GM12864 (cell line): Measurements from ENCODE around the gene PDCD1LG2.
"Not testable (repeated sequence)": the region's sequence is repeated elsewhere in the genome, so short reads cannot be mapped to it uniquely, and the experiment has no call there.

ENCODE experiments used
- DNase-seq: peaks from one replicate; pipeline ENCODE4 v3.0.0-alpha.2; 2011; ENCODE audit warnings: low read depth
- H3K4me3 ChIP-seq: 2 replicates; pipeline ENCODE4 v1.5.1; 2011; ENCODE audit warnings: mild to moderate bottlenecking, low read depth, low read length, control low read depth
- CTCF ChIP-seq: IDR thresholded peaks from 2 replicates; pipeline ENCODE4 v1.5.1; 2011; ENCODE audit warnings: low read depth, mild to moderate bottlenecking, moderate library complexity, low read length, control low read depth, inconsistent platforms; ENCODE audit errors: missing control alignments

Gene PDCD1LG2

GRCh38 chr9:5510360-5510931 is at the start of gene PDCD1LG2:
TSS of gene PDCD1LG2 (plus strand) at chr9:5510531. CDS start at chr9:5522547, 12,016 bp downstream.
- TF ChIP-seq CTCF: no peak
- DNase-seq: no peak
- H3K4me3 ChIP-seq: peak within 1 kb of the TSS; percentile 46

GRCh38 chr9:5464831-5465330 is 45.5 kb upstream of the PDCD1LG2 start:
- DNase-seq, H3K4me3 ChIP-seq: not testable (repeated sequence)

GRCh38 chr9:5466005-5466404 is 44.3 kb upstream of the PDCD1LG2 start:
- no peak for DNase-seq
- no peak for TF ChIP-seq CTCF
- no peak overlapping the region for H3K4me3 ChIP-seq

- DNase-seq: no peak
- no peak for TF ChIP-seq CTCF
- H3K4me3 ChIP-seq: no peak overlapping the region
Observed at GRCh38 chr9:5466766-5467165, 43.6 kb upstream of the PDCD1LG2 start.

GRCh38 chr9:5468850-5469249 is 41.5 kb upstream of the PDCD1LG2 start:
- DNase-seq: no peak
- TF ChIP-seq CTCF: no peak
- H3K4me3 ChIP-seq: no peak overlapping the region

- no peak for DNase-seq
- no peak overlapping the region for H3K4me3 ChIP-seq
- no peak for TF ChIP-seq CTCF
Observed at GRCh38 chr9:5470122-5470521, 40.2 kb upstream of the PDCD1LG2 start.

- no peak for DNase-seq
- H3K4me3 ChIP-seq: no peak overlapping the region
- TF ChIP-seq CTCF: no peak
Observed at GRCh38 chr9:5470816-5471215, 39.5 kb upstream of the PDCD1LG2 start.

- H3K4me3 ChIP-seq, DNase-seq: not testable (repeated sequence)
Observed at GRCh38 chr9:5475611-5476010, 34.7 kb upstream of the PDCD1LG2 start.
